NT2/D1 (cell line): Measurements from ENCODE around the gene EPHA4.

ENCODE experiments used
- YY1 ChIP-seq: IDR thresholded peaks from 2 replicates; pipeline ENCODE4 v1.6.1; 2011; ENCODE audit not compliant: insufficient read length, insufficient read depth
- ZNF274 ChIP-seq: IDR thresholded peaks from 2 replicates; pipeline ENCODE4 v1.6.1; 2011; ENCODE audit warnings: mild to moderate bottlenecking, low read depth, low read length

DNA sequence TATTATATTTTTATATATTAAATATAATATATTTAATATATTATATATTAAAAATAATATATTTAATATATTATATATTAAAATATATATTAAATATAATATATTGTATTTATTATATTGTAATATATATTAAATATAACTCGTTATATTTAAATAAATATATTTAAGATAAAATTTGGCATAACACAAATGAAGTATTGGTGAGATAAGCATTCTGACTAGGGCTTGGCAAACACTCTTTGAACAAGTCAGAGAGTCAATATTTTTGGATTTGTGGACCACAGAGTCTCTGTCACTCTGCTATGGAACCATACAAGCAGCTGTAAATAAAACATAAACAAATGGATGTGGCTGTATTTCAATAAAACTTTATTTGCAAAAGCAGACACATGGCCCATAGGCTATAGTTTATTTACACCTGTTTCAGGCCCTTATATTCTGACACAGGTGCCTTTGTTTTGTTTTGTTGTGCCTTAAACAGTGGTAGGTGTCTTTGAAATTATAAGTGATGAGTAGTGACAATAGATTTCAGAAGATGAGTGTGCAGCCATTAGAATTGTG is 190.1 kb downstream of the EPHA4 start:
- no peak for TF ChIP-seq ZNF274
- no peak for TF ChIP-seq YY1
